ENCODE results near the gene S100A4.

Gene S100A4

GRCh38 chr1:153549741-153550397, 4.3 kb upstream of the S100A4 start:
- FAIRE-seq = no peak
- no peak for DNase-seq (ENCODE audit: extremely low spot score, insufficient read length, low read depth)

DNA sequence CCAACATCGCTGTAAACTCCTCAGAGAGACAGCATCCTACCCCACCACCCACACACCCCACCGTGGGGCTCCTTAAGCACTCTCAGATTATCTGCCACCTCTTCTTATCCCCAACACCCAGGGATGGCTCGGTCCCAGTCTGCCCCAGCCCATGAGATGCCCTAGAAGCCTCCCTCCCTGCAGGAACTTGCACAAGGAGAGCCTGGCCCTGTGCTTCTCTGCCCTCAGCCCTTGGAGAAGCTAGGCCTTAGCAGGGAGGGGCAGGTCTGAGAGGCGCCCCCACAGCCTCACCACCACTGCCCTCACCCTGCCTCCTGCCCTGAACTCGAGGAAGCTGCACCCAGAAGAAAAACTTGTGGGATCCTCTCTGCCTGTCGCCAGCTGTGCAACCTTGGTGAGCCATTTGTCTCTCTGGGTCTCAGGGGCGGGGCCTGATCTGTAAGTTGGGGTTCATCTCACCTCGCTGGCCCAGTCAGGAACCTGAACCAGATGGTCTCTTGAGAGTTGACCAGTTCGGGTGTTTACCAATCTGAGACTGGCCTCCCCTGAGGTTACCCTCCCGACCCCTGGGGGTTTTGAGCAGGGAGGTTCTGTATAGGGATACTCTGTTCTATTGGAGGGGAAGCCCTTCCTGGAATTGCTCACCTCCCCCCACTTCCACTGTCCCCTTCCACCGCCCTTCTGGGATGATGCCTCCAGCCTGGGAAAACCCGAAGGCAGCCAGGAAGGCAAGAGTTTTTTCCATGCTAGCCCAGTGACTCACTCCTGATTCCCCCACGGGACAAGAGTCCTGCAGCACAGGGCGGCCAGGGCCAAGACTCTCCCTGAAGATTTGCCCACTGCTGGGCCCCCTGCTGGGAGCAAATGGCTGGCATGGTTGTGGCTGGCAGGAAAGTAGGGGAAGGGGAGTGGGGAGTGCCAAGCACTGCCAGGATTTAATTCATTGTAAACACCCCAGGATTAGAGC, 3.4 kb upstream of the S100A4 start, which contains the start of gene S100A3:
TSS of gene S100A3 (minus strand) at position 537 of the 967 bp plus-strand sequence. CDS start 773 bp downstream, outside the sequence.
- no peak for FAIRE-seq

DNA sequence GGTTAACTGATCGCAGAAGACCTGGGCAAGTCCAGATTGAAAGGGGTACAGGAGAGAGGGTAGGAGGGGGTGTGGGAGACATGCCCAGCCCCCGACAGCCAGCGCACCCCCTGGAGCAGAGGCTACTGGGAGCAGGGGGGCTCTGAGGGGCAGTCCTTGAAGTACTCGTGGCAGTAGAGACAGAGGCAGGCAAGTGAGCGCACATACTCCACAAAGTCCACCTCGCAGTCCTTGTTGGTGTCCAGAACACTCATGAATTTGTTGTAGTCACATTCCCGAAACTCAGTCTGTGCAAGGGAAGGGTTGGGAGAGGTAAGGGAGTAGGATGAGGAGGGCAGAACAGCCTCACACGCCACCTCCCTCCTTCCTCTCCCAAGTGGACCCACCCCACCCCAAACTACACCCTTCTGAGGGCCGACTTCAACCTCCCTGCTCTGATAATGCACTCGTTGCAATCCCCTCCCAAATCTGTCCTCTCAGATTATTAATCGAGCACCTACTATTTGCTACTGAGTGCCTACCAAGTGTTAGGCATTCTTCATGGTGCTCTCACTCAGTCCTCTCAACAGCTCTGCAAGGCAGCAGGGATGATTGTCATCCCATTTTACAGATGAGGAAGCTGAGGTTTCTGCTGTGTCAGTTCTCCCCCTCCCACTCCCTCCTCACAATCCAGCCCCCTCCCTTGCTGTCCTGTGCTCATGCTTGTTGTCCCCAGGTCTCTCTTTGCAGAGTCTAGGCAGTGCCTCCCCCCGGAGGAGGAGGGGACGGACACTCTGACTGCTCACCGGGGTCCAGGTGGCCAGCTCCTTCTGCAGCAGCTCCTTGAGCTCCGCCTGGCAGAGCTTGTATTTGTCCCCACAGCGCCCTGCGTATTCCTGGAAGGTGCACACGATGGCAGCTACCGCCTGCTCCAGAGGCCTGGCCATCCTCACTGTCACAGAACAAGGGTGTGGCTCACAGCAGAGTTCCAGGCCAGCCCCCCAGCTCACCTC, 2.2 kb upstream of the S100A4 start:
- DNase-seq (ENCODE audit: extremely low spot score, insufficient read length, low read depth) (no peak), FAIRE-seq (no peak)

More for the DNA sequence above, 3.4 kb upstream of the S100A4 start, which contains the start of gene S100A3:
- no peak for DNase-seq (ENCODE audit: extremely low spot score, insufficient read length, low read depth)

GRCh38 chr1:153546796-153547559, 1.4 kb upstream of the S100A4 start:
- FAIRE-seq (no peak), DNase-seq (ENCODE audit: extremely low spot score, insufficient read length, low read depth) (no peak)

DNA sequence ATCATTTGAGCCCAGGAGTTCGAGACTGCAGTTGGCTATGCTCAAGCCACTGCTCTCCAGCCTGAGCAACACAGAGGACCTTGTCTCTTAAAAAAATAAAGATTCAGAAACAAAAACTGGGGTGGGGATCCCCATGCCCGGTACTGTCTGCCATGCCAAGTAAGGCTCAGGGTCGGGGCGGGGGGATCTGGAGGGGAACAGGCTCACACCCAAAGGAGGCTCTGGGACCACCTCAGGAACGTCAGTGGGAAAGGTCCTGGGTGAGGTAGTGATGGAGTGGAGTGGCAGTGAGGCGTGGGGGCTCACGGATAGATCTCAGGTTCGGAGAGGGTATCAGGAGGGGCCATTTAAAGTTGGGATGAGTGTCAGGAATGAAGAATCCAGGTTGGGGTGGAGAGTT, 765 bp upstream of the S100A4 start:
- no peak for FAIRE-seq
- DNase-seq (ENCODE audit: extremely low spot score, insufficient read length, low read depth) = no peak

GRCh38 chr1:153544453-153545066, 1.0 kb downstream of the S100A4 start:
- DNase-seq (ENCODE audit: extremely low spot score, insufficient read length, low read depth) (no peak), FAIRE-seq (no peak)

DNA sequence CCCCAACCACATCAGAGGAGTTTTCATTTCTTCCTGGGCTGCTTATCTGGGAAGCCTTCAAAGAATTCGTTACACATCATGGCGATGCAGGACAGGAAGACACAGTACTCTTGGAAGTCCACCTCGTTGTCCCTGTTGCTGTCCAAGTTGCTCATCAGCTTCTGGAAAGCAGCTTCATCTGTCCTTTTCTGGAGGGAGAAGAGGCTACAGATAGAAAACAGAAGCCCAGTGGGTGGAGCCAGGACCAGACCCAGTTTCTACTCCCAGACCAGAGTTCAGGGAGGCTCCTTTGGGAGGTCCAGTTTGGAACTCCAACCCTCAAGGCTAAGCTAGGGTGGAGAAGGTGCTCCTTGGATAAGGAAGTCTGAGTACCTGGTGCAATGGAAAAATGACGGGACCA, 1.9 kb downstream of the S100A4 start:
- FAIRE-seq (no peak), DNase-seq (ENCODE audit: extremely low spot score, insufficient read length, low read depth) (no peak)

DNA sequence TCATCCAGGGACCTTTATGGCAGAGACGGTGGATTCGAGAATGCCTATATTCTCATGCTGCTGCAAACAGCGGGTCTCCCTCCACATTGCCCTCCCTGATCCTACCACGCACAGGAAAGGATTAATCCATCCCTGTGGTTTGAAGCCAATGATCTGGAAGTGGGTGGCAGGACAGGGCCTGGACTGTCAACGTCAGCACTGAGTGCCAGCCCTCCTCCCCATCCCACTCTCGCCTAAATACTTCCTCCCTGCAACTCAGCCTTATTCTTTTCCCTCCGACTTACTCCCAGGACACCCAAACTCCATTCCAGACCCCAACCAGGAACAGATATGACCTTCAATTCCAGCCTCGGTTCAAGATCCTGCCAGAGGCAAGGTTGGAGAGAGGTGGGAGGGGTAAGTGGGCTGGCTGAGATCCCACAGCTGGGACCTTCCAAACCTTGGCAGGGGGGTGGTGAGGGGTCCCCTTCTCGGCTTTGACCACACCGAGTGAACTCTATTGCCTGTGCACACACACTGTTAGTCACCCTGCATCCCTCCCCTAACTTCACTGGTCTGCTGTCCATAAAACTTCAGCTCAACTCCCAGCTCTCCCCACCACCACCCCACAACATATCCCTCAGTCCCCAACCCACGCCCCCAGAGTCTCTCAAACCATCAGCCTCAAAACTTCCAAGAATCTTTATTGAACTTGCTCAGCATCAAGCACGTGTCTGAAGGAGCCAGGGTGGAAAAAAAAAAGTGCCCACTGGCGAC, 2.5 kb downstream of the S100A4 start:
- FAIRE-seq = no peak
- DNase-seq (ENCODE audit: extremely low spot score, insufficient read length, low read depth) = no peak

DNA sequence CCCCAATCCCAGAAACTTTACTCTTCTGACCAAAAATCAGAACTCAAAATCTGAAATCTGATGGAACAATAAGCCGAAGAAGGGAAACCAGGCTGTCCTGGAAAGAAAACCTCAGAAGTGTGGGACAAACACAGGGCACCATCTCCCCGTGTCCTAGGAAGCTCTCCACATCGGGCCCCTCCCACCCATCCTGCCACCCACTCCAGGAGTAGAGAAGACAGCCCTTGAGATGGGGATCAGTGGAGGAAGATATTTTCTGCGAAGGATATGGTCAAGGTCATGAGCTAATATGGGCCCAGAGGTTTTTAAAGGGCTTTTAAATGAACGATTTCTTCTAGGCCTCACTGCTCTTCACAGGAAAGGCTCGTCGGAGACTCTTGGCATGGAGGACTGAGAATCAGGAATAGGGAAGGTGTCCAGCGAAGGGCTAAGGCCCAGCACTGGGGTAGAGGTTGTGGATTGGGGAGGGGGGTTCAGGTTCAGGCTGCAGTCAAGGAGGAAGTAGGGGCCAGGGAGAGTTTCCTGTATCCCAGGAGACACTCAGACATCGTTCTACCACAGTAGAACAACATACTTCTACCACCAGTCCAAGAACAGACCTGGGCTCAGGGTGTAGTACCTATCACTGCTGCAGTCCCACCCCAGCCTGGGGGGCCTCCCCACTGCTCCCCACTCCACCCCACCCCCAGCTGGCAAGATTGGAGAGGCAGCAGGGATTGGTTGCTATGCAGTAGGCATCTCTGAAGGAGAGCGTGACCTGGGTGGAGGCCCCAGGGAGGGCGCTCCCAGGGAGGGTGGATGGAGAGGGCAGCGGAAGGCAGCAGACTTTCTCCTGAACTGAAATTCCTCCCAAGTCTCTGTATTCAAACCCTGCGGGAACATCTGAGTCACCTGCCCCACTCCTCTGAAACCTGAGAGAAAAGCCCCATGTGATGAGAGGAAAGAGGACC, 3.7 kb downstream of the S100A4 start:
- FAIRE-seq (no peak), DNase-seq (ENCODE audit: extremely low spot score, insufficient read length, low read depth) (no peak)

DNA sequence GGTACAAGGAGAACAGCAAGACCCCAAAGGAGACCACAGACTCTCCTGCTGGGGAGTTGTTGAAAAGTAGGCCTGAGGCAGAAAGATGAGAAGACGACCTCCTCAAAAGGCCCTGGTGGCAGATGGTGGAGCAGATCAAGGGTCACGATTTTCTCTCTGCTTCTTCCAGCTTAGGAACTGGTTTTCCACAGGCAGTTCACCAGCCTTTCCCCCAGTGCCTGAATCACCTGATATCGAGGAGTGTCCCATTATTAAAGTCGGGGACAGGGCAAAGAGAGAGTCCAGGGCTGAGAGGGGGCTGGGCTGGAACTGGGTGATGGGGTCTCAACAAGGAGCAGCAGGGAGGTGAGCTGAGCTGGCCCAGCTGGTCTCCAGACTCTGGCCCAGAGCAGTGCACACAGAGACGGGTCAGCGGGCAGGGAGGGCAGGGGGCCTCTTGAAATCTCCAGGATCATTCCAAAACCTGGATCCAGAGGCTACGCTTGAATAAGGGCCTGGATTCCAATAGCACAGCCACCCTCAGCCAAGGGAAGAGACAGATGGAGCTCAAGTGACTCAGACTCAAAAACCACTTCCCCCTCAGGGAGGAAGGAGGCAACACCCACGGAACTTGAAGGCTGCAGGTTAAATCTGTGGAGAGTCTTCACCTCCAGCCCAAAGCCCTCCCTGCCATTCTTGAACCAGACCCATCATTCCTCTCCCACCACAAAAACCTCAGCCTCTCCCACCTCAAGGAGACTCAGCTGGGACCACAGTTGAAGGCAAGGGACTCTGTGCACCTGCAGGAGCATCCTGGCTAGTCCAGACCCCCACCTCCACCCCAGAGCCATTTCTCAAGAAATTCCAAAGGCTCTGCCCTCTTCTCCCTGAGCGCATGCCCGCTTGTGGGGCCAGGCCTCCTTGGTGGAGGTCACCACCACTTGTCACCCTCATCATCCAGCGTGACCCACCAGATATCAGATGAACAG, 4.9 kb downstream of the S100A4 start, which contains the start of gene S100A5:
TSS of gene S100A5 (minus strand) at position 541 of the 968 bp plus-strand sequence. CDS start 743 bp downstream, outside the sequence.
- FAIRE-seq (peak; percentile 46), DNase-seq (ENCODE audit: extremely low spot score, insufficient read length, low read depth) (no peak)

GRCh38 chr1:153539395-153540093, 6.1 kb downstream of the S100A4 start:
- FAIRE-seq (no peak), DNase-seq (ENCODE audit: extremely low spot score, insufficient read length, low read depth) (no peak)

DNA sequence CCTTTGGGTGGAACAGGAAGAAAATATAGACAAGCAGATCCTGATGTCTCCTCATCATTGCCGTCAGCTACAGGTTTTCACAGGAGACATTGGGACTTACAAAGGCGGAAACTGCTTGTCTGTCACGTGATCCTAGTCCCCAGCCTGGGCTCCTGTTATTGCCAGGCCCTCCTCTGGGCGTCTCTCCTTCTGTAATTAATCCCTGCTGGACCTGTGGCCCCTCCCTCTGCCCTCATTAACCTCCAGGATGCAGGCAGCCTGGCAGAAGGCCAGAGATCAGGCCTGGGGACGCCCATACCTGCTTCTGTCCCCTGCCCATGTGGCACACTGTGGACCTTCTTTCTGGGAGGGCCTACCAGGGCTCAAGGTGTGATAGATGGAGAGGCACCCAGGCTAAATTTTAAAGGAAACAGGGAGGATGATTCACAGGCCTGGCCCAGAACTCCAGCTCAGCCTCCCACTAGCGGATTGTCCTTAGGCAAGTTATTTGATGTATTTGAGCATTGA, 7.2 kb downstream of the S100A4 start:
- no peak for DNase-seq (ENCODE audit: extremely low spot score, insufficient read length, low read depth)
- FAIRE-seq = no peak

DNA sequence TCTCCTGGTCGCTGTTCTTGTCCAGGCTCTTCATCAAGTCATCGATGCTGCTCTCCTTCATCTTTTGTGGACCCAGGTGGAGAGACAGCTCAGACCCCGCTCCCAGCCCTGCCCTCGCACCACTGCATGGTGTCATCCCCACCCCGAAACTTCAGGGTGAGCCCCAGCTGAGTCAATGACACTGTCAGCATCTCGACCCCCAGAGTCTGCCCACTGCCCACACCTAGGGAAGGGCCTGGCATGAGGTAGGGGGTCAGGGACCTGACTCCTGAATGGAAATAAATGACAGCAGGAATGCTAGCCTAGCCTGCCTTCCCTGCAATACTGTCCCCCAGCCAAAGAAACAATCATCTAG, 8.3 kb downstream of the S100A4 start:
- DNase-seq (ENCODE audit: extremely low spot score, insufficient read length, low read depth) = no peak
- no peak for FAIRE-seq

DNA sequence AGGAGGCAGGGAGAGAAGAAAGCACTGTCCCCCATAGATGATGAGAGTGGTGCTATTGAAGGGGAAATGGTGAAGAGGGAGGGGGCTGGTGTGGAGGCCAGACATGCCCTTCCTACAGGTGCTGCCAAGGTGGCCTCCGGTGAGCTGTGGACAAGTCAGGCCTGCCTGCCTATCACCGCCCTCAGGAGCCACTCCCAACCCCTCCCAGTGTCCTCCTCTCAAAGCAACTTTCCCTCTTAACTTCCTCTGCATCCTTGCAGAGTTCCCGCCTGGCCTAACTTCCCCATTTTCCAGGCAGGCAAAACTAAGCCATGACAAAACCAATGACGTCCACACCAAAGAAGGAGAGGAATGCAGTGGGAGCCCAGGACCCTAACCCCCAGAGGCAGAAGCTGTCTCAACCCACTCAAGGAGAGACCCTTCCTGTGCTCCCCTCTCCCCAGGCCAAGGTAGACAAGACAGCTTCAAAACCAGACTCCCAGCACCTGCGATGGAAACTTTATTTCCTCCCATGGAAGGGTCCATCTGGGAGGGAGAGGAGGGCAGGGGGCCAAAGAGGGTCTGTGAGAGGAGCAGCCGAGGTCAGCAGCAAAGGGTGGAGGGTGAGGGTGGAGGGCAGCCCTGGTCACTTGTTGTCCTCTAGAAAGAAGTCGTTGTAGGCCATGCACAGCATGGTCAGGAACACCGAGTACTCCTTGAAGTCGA, 8.8 kb downstream of the S100A4 start:
- DNase-seq (ENCODE audit: extremely low spot score, insufficient read length, low read depth) (no peak), FAIRE-seq (no peak)
